ENCODE data around the gene CHST4.
"Not testable (repeated sequence)": the region's sequence is repeated elsewhere in the genome, so short reads cannot be mapped to it uniquely, and the experiment has no call there.

The CHST4 gene

GRCh38 chr16:71526111-71526631 lies at the start of gene CHST4:
Gene CHST4 (plus strand): TSS chr16:71526426. CDS start chr16:71536678, 10,252 bp downstream.
- DNase-seq = no peak

- DNase-seq = no peak
Measured at GRCh38 chr16:71476457-71477124, 49.6 kb upstream of the CHST4 start.

GRCh38 chr16:71479420-71479819 lies 46.8 kb upstream of the CHST4 start:
- no peak for DNase-seq

- DNase-seq = no peak
Measured at GRCh38 chr16:71480956-71481355, 45.3 kb upstream of the CHST4 start.

GRCh38 chr16:71482569-71482968 lies 43.7 kb upstream of the CHST4 start:
- no peak for DNase-seq

GRCh38 chr16:71484006-71484893 lies 42.0 kb upstream of the CHST4 start:
- DNase-seq = peak; percentile 93

GRCh38 chr16:71489122-71489521 lies 37.1 kb upstream of the CHST4 start, which contains the start of gene ZNF19:
Gene ZNF19 (minus strand): TSS chr16:71489324. CDS start chr16:71482114, 7,210 bp downstream.
- DNase-seq = no peak

GRCh38 chr16:71490361-71490760 lies 35.9 kb upstream of the CHST4 start:
- no peak for DNase-seq

- no peak for DNase-seq
Measured at GRCh38 chr16:71491054-71491453, 35.2 kb upstream of the CHST4 start.

- DNase-seq = no peak
Measured at GRCh38 chr16:71492786-71493185, 33.4 kb upstream of the CHST4 start.

- no peak for DNase-seq
Measured at GRCh38 chr16:71493213-71493612, 33.0 kb upstream of the CHST4 start.

- DNase-seq = no peak
Measured at GRCh38 chr16:71498031-71498430, 28.2 kb upstream of the CHST4 start.

- peak; percentile 38 for DNase-seq
Measured at GRCh38 chr16:71499775-71500364, 26.4 kb upstream of the CHST4 start.

GRCh38 chr16:71500964-71501363 lies 25.3 kb upstream of the CHST4 start:
- no peak for DNase-seq

GRCh38 chr16:71501547-71501946 lies 24.7 kb upstream of the CHST4 start:
- no peak for DNase-seq

- DNase-seq = not testable (repeated sequence)
Measured at GRCh38 chr16:71504051-71504450, 22.2 kb upstream of the CHST4 start.

- DNase-seq = no peak
Measured at GRCh38 chr16:71504901-71505300, 21.3 kb upstream of the CHST4 start.

GRCh38 chr16:71507061-71507460 lies 19.2 kb upstream of the CHST4 start:
- no peak for DNase-seq

GRCh38 chr16:71513302-71513701 lies 12.9 kb upstream of the CHST4 start:
- DNase-seq = no peak

GRCh38 chr16:71514476-71514875 lies 11.8 kb upstream of the CHST4 start:
- DNase-seq = no peak

GRCh38 chr16:71515026-71515425 lies 11.2 kb upstream of the CHST4 start:
- no peak for DNase-seq

GRCh38 chr16:71520550-71520949 lies 5.7 kb upstream of the CHST4 start:
- DNase-seq = no peak
